Endometrial microvascular endothelial cells (primary cell): ENCODE data around the gene UNC5C. TPM values are rescaled to one million over a fixed set of nuclear protein-coding genes. Genes with fewer than 3 reads are reported as not detected.

Source experiments
- in situ Hi-C: cut with HindIII; loops from 2 replicates; pipeline ENCODE4 v1.10.0; 2017; ENCODE audit warnings: low sequenced_read_pairs, low pct_unique_long_range_greater_than_20kb; ENCODE audit errors: inconsistent ontology term
- total RNA-seq: library from RNA; depleted of rRNA; stranded (reverse); fragments of >200 nt; gene quantifications from one replicate; pipeline ENCODE4 v1.2.3, GENCODE V29; 2015; ENCODE audit errors: inconsistent ontology term

The UNC5C gene
- 0.46 TPM for total RNA-seq

DNA sequence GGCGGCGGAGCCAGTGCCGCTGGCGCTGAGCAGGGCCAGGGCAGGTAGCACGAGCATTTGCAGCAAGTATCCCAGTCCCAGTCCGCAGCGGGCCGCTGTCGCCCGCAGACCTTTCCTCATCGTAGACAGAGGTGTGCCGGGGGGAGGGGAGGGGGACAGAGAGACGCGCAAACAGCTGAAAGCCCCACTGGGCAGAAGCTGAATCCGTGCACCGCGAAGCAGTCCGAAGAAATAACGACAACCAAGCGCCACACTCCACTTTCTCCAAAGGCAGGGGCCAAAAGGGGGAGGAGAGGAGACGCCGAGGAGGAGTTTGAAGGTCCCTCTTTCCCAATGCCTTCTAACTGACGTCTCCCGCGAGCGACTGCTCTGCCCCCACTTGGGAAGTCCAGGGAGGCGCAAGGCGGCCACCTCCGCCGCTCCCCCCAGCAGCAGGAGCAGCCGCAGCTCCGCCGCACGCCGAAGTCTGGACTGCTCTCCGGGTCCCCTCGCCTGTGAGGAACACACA lies at the start of gene UNC5C:
TSS of gene UNC5C (minus strand) at position 236 of the 508 bp plus-strand sequence.
- in situ Hi-C loops: no loop called here

- in situ Hi-C loops: no loop called here
These were observed 47.9 kb upstream of the UNC5C start for GRCh38 chr4:95596676-95597075.

DNA sequence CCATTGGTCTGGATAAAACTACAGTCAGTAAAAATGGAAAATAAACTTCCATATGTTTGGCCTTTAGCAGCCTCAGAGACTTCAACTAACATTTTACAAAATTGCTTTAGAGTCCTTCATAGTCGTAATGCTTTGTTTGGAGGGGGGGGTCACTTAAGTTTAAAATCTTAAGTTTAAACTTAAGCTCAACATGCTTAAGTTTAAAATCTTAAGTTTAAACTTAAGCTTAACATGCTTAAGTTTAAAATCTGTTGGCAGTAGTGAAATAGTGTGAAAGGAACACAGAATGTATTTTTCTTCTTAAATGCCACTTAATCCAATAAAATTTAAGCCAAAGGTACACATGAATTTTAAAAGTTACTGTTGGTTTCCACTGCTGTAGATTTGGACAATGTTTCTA lies 45.9 kb upstream of the UNC5C start:
- in situ Hi-C loops: no loop called here

DNA sequence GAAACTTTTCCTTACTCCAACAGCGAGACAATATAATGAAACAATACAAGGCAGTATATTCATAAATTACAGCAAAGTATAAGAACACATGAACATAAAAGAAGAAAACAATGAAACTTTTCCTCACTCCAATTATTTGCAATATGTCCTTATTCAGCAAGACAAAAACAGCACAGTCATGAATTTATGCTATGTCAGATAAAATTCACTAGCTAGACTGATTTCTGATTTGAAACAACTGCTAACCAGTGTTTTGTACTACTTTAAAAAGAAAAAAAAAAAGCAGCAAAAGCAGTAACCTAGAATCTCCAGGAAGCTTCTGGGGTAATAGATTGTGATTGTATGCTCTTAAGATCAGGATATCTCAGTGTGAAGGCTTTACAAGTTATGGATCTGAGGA lies 45.2 kb upstream of the UNC5C start:
- in situ Hi-C loops: no loop called here

- in situ Hi-C loops: no loop called here
These were observed 42.5 kb upstream of the UNC5C start for GRCh38 chr4:95591278-95591677.

DNA sequence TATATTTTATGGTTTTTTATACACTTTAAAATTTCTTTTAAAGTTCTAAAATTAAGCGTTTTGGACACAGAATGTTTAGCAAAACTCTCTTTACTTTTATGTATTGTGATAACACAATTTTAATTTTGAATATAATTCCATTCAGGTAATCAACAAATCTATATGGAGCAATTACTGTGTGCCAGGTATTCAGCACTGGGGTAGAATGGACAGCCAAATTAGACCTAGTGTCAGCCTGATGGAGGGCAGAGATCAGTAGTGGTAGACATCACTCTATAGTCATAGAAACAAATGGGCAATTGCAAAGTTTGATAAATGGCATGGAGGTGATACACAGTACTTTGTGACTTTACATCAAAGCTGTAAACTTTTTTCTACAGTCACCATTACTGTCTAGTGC lies 41.8 kb upstream of the UNC5C start:
- in situ Hi-C loops: no loop called here

- in situ Hi-C loops: no loop called here
These were observed 36.4 kb upstream of the UNC5C start for GRCh38 chr4:95585016-95585695.

- in situ Hi-C loops: no loop called here
These were observed 31.5 kb upstream of the UNC5C start for GRCh38 chr4:95580226-95580625.

DNA sequence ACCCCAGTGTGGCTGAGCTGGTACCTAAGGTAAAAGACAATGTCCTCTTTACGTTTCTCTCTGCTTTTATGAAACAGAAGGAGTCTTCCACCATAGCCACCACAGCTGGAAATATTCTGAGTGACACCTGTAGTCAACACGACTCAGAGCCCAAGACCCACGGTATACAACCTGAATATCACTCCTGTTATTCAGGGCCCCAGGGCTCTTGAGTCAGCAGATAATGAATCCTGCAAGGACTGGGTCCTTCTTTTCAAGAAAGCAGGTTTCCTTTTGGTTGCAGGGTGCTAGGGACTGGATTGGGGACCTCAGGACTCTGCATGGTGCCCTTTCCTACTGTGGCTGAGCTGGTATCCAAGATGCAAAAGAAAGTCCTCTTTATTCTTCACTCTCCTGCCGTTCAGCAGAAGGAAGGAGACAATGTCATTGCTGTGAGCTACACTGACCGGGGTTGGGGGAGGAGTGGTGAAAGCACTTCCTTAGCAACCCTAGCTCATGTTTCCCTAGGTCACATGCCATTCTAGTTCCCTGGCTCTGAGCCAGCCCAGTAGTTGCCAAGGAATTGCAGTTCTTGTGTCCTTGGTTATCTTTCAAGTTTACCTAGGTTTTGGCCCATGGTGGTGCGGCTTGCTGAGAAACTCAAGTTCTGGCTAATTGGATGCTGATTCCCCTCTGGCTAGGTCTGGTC lies 23.7 kb upstream of the UNC5C start:
- in situ Hi-C loops: no loop called here

DNA sequence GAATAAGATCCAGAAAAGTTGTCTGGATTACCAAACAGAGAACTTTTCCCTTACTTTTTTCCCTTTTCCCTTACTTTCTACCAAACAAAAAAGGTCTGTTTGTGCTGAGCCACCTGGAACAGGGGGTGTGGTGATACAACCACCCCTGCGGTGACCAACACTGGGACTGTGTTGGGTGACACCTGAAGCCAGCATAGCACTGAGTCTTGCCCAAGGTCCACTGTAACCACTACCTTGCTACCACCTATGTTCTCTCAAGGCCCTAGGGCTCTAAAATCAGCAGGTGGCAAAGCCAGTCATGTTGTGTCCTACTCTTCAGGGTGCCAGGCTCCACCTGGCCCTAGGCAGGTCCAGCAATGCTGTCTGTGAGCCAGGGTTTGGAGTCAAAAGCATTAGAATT lies 22.8 kb upstream of the UNC5C start:
- in situ Hi-C loops: no loop called here

DNA sequence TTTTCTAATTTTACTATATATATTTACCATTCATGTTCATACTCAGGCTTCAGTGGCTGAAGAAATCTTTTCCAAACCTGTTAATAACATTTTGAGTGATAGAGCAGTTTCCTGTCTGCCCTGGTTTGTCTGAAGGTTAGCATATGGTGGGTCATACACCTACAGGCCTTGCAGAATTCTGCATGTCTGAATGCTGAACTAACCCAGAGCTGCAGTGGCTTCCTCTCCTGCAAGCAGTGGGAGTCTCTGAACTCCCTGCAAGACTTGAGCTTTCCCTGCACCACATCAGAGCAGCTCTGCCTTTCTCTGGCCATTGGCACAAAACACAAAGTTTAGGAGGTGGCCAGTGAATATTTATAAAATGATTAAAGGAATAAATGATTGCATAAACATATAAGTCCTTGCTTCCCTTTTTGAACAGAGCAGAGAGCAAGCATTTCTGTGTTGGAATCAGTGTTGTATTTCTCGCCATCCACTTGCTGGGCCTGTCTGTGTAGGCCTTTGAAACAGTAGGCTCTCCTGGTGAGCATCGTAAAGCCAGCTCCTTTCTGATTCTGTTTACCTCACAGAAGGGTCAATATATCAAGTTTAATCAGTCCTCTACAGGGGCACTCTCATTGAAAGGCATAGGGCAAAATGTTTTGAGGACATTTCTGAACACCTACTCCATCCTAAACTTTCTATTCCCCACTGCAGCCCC lies 15.0 kb upstream of the UNC5C start:
- in situ Hi-C loops: no loop called here

- in situ Hi-C loops: no loop called here
These were observed 12.0 kb upstream of the UNC5C start for GRCh38 chr4:95560774-95561173.

GRCh38 chr4:95556207-95556859 lies 7.6 kb upstream of the UNC5C start:
- in situ Hi-C loops: no loop called here

DNA sequence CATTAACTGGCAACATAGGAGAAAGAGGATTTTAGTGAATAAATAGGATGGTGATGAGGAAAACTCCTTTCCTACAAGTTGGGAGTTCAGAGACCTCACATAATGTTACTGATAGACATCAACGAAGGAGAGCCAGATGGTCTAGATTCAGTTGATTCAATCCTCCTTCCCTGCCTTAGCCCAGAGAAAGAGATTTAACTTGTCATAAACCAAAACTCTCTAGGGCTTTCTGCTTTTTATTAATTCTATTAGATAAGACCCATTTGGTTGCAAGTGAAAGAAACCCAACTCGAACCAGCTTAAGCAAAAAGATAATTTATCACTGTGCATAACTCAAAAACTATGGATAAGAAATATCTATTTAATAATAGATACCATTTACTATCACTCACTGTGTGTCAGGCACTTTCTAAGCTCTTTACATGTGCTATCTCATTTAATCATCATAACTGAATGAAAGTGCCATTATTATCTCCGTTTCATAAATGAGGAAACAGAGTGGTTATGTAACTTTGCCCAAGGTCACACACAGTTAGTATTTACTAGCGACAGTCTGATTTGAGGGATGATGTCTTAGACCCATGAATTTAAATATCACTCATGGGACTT lies 4.3 kb upstream of the UNC5C start:
- in situ Hi-C loops: no loop called here

DNA sequence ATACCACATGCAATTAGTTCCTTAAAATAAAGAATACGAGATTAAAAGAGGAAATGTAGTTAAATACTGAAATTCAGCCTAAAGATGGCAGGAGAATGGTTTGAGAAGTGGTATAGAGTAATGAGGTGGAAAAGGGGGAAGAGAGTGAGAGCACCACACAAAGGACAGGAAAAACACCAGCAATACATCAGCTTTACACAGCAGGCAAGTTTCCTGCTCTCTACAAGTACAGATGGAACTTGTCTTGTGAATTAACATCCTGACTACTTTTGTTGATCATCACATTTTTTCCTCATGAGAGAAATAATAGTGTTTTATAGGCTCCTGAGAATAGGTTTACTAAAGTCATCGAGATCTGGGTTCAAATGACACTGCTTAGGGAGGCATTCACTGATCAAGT lies 2.9 kb upstream of the UNC5C start:
- in situ Hi-C loops: no loop called here

- in situ Hi-C loops: no loop called here
These were observed 1.6 kb upstream of the UNC5C start for GRCh38 chr4:95550115-95550987.

- in situ Hi-C loops: no loop called here
These were observed 707 bp upstream of the UNC5C start for GRCh38 chr4:95549246-95550114.
